Panc1 (cell line): ENCODE data around the gene LRBA. TPM values are rescaled to one million over a fixed set of nuclear protein-coding genes. Genes with fewer than 3 reads are reported as not detected.

Experiments used
- ATAC-seq: fragments of 200-7000 bp; cut with Tn5 transposase; 2 replicates; pipeline ENCODE4 v1.9.1; 2020; ENCODE audit warnings: mild to moderate bottlenecking, moderate library complexity
- BruUV-seq: library from RNA; stranded (reverse); fragments of 400-500 nt; replicated peaks from 2 replicates; lab custom pipeline; 2021; lab: Mats Ljungman, UMichigan
- CTCF ChIA-PET: fragments of 300-600 bp; sonication (Branson Sonifier 250); formaldehyde crosslinking; loops from one replicate; lab custom pipeline; 2022; ENCODE audit warnings: antibody characterized with exemption; lab: Charles Lee
- POLR2A ChIA-PET: fragments of 300-600 bp; sonication (Branson Sonifier 250); formaldehyde crosslinking; loops from one replicate; lab custom pipeline; 2022; ENCODE audit warnings: antibody characterized with exemption; lab: Charles Lee
- DNase-seq: peaks from one replicate; pipeline ENCODE4 v3.0.0-alpha.2; 2010; ENCODE audit warnings: low read depth, low spot score
- H3K27ac ChIP-seq: 2 replicates; pipeline ENCODE4 v1.5.1; 2011; ENCODE audit warnings: mild to moderate bottlenecking, low read length, inconsistent platforms
- H3K27me3 ChIP-seq: fragments of 200-500 bp; sonication (Bioruptor generic); 2 replicates; pipeline ENCODE4 v1.6.0; 2014; ENCODE audit warnings: low read length, inconsistent platforms; ENCODE audit not compliant: control insufficient read depth, insufficient read depth
- H3K36me3 ChIP-seq: fragments of 200-500 bp; sonication (Bioruptor generic); 2 replicates; pipeline ENCODE4 v1.5.1; 2014; ENCODE audit warnings: inconsistent platforms, mild to moderate bottlenecking, low read length, moderate library complexity; ENCODE audit not compliant: control insufficient read depth, insufficient read depth
- H3K4me1 ChIP-seq: 2 replicates; pipeline ENCODE4 v1.5.1; 2011; ENCODE audit warnings: inconsistent platforms, mild to moderate bottlenecking, low read length, moderate library complexity; ENCODE audit not compliant: control insufficient read depth, insufficient read depth
- H3K4me3 ChIP-seq, 2 experiments: 2 replicates each; pipeline ENCODE4 v1.5.1; 2011 to 2012; ENCODE audit warnings: low read depth in 2 of 2, low read length in 2 of 2, mild to moderate bottlenecking in 2 of 2, inconsistent platforms in 1 of 2, moderate library complexity in 1 of 2
- H3K9me3 ChIP-seq: fragments of 200-500 bp; sonication (Bioruptor generic); 2 replicates; pipeline ENCODE4 v1.5.1; 2014; ENCODE audit warnings: low read depth, mild to moderate bottlenecking, inconsistent platforms, low read length, moderate library complexity; ENCODE audit not compliant: control insufficient read depth, insufficient read depth
- POLR2AphosphoS5 ChIP-seq: IDR thresholded peaks from 2 replicates; pipeline ENCODE4 v1.6.1; 2012; ENCODE audit warnings: mild to moderate bottlenecking, low read depth, low read length, moderate library complexity
- SIN3A ChIP-seq: IDR thresholded peaks from 2 replicates; pipeline ENCODE4 v1.6.1; 2012; ENCODE audit warnings: low read depth, mild to moderate bottlenecking, low read length, moderate library complexity, borderline replicate concordance; ENCODE audit not compliant: insufficient read depth
- TCF7L2 ChIP-seq: IDR thresholded peaks from 2 replicates; pipeline ENCODE4 v1.6.1; 2011; ENCODE audit warnings: mild to moderate bottlenecking, low read depth, low read length, inconsistent platforms
- in situ Hi-C: cut with HindIII; loops from 2 replicates; pipeline ENCODE4 v1.10.0; 2016; ENCODE audit warnings: low sequenced_read_pairs, low pct_unique_long_range_greater_than_20kb
- intact Hi-C: fragments of 100-400 bp; cut with micrococcal nuclease; formaldehyde crosslinking; loops from one replicate; pipeline ENCODE4 v1.10.0; 2022; ENCODE audit not compliant: unreplicated experiment
- total RNA-seq: library from RNA; stranded (reverse); gene quantifications from one replicate; pipeline ENCODE4 v1.2.1, GENCODE V29; 2021; ENCODE audit not compliant: unreplicated experiment
- TF ChIP-seq, protein P1 (sequence below): fragments of 450-650 bp; IDR thresholded peaks from 2 replicates; pipeline ENCODE4 v1.5.1; 2017; ENCODE audit warnings: mild to moderate bottlenecking
- TF ChIP-seq, protein P2 (sequence below), 2 experiments: IDR thresholded peaks; 2 replicates each; pipeline ENCODE4 v1.6.1; 2011 to 2012; ENCODE audit warnings: low read depth in 2 of 2, control low read depth in 1 of 2, low read length in 1 of 2, mild to moderate bottlenecking in 1 of 2, moderate library complexity in 1 of 2; ENCODE audit not compliant: insufficient read depth in 1 of 2

Gene LRBA
- total RNA-seq, 1 experiment from 2014 or later = 26.4 TPM

DNA sequence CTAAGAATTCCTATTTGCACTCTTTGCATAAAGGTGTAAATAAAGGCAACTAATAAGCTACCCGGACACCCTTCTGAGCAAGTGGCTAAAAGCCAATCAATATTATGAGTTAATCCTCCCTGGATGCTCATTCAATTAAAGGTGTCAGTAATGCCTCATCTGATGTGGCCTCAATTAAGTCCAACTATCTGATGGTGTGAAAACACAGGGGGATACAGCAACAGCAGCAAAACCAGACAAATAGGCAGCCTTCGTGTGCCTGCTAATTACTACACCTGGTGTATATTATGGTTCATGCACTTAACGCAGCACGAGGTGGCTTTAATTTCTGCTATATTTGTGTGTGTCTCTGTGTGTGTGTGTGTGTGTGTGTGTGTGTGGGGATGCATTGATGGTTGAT is 692.4 kb downstream of the LRBA start:
- intact Hi-C loops = no loop called here
- in situ Hi-C loops = no loop called here
- no peak for TF ChIP-seq SIN3A
- TF ChIP-seq, protein P1, sequence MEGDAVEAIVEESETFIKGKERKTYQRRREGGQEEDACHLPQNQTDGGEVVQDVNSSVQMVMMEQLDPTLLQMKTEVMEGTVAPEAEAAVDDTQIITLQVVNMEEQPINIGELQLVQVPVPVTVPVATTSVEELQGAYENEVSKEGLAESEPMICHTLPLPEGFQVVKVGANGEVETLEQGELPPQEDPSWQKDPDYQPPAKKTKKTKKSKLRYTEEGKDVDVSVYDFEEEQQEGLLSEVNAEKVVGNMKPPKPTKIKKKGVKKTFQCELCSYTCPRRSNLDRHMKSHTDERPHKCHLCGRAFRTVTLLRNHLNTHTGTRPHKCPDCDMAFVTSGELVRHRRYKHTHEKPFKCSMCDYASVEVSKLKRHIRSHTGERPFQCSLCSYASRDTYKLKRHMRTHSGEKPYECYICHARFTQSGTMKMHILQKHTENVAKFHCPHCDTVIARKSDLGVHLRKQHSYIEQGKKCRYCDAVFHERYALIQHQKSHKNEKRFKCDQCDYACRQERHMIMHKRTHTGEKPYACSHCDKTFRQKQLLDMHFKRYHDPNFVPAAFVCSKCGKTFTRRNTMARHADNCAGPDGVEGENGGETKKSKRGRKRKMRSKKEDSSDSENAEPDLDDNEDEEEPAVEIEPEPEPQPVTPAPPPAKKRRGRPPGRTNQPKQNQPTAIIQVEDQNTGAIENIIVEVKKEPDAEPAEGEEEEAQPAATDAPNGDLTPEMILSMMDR = no peak
- no peak for TF ChIP-seq TCF7L2
- no peak overlapping the region for H3K4me3 ChIP-seq
- ATAC-seq = no peak
- H3K4me1 ChIP-seq = no peaks in the 10 kb centered on the region
- no peaks in the 10 kb centered on the region for H3K36me3 ChIP-seq
- H3K27me3 ChIP-seq = no peaks in the 10 kb centered on the region
- ChIA-PET POLR2A (no interaction called here), CTCF (no interaction called here)
- no peak overlapping the region for H3K27ac ChIP-seq
- no peaks in the 10 kb centered on the region for H3K9me3 ChIP-seq
- no TSS peak for BruUV-seq
- DNase-seq = no peak

DNA sequence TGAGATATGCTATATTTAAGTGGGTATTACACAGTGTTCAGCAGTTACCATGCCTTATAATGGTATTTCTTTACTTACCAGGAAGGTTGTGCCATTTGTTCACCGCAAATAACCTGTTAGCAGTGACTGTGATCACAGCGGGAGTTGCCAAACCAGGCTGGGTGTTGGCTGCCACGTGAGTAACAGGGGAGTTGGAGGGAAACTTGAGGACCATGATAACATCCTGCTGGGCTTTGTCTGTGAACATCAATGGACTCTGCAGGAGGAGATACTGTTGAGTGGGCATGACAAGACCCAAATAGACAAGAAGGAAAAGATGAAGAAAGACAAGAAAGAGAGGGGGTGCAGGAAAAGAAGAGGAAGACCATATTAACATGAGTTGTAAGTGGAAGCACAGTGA is 694.0 kb downstream of the LRBA start:
- no peak for DNase-seq
- BruUV-seq = no TSS peak
- in situ Hi-C loops = no loop called here

More for the DNA sequence above, 694.0 kb downstream of the LRBA start:
- ATAC-seq = no peak
- Histone ChIP-seq H3K4me1 (no peaks in the 10 kb centered on the region), H3K36me3 (no peaks in the 10 kb centered on the region), H3K9me3 (no peaks in the 10 kb centered on the region), H3K4me3 (no peak overlapping the region), H3K27me3 (no peaks in the 10 kb centered on the region), H3K27ac (no peak overlapping the region)
- CTCF ChIA-PET = no interaction called here
- intact Hi-C loops = no loop called here
- TF ChIP-seq TCF7L2 (no peak), SIN3A (no peak), POLR2AphosphoS5 (no peak)
- TF ChIP-seq, protein P2, sequence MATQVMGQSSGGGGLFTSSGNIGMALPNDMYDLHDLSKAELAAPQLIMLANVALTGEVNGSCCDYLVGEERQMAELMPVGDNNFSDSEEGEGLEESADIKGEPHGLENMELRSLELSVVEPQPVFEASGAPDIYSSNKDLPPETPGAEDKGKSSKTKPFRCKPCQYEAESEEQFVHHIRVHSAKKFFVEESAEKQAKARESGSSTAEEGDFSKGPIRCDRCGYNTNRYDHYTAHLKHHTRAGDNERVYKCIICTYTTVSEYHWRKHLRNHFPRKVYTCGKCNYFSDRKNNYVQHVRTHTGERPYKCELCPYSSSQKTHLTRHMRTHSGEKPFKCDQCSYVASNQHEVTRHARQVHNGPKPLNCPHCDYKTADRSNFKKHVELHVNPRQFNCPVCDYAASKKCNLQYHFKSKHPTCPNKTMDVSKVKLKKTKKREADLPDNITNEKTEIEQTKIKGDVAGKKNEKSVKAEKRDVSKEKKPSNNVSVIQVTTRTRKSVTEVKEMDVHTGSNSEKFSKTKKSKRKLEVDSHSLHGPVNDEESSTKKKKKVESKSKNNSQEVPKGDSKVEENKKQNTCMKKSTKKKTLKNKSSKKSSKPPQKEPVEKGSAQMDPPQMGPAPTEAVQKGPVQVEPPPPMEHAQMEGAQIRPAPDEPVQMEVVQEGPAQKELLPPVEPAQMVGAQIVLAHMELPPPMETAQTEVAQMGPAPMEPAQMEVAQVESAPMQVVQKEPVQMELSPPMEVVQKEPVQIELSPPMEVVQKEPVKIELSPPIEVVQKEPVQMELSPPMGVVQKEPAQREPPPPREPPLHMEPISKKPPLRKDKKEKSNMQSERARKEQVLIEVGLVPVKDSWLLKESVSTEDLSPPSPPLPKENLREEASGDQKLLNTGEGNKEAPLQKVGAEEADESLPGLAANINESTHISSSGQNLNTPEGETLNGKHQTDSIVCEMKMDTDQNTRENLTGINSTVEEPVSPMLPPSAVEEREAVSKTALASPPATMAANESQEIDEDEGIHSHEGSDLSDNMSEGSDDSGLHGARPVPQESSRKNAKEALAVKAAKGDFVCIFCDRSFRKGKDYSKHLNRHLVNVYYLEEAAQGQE (IDR thresholded peaks at IDR 0.05; ENCODE audit: insufficient read depth in 1 of 2, low read depth in 2 of 2, low read length in 1 of 2) = no peak
- TF ChIP-seq, protein P1 = no peak
- POLR2A ChIA-PET = no interaction called here
